Globus pallidus (tissue), 1 donor: ENCODE results near the gene INHBE.
"Not testable (repeated sequence)": the region's sequence is repeated elsewhere in the genome, so short reads cannot be mapped to it uniquely, and the experiment has no call there.

ENCODE experiments used
- DNase-seq: peaks from one replicate; pipeline ENCODE4 v3.0.0-alpha.2; 2015; ENCODE audit warnings: low spot score

Gene INHBE

DNA sequence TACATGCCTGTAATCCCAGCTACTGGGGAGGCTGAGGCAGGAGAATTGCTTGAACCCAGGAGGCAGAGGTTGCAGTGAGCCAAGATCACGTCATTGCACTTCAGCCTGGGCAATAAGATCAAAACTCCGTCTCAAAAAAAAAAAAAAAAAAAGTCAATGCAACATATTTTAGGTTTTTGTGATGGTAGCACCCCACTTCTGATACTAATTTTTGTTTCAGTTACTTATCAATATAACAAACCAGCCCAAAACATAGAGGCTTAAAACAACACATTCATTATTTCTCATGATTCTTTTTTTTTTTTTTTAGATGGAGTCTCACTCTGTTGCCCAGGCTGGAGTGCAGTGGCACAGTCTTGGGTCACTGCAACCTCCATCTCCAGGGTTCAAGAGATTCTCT, 13.7 kb upstream of the INHBE start:
- not testable (repeated sequence) for DNase-seq

DNA sequence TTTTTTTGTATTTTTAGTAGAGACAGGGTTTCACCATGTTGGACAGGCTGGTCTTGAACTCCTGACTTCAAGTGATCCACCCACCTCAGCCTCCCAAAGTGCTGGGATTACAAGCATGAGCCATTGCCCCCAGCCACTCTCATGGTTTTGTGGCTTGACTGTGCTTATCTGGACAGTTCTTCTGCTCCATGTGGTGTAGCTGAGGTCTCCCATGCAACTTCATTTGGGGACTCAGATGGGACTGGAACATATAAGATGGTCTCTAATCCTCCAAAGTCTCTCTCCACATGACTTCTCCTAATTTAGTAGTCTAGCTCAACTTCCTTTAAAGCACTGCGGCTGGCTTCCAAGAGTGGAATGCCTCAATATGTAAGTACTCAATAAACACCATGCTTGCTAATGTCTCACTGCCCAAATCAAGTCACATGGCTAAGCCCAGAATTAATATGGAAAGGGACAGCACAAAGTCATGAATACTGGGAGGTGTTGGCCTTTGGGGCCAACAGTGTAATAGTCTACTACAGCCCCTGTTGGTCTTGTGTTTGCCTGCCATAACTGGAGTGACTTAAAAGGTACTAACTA, 13.2 kb upstream of the INHBE start:
- DNase-seq = no peak

DNA sequence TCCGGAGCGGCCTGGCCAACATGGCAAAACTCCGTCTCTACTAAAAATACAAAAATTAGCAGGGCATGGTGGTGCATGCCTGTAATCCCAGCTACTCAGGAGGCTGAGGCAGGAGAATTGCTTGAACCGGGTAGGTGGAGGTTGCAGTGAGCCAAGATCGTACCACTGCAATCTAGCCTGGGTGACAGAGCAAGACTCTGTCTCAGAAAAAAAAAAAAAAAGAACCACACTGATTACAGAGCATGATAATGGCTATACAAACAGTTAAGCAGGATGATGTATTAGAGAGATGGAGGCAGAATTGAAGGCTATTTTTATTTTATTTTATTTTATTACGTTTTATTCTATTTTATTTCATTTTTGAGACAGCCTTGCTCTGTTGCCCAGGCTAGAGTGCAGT, 10.8 kb upstream of the INHBE start:
- not testable (repeated sequence) for DNase-seq

DNA sequence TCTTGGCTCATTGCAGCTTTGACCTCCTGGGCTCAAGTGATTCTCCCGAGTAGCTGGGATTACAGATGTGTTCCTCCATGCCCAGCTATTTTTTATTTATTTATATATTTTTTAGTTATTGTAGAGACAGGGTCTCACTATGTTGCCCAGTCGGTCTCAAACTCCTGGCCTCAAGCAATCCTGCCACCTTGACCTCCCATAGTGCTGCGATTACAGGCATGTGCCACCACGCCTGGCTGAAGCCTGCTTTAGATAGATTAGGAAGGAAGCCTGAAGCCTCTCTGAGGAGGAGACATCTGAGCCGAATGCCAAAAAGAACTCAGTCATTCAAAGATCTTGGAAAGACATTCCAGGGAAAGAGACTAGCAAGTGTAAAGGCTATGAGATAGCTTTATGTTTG, 10.4 kb upstream of the INHBE start:
- DNase-seq = no peak

DNA sequence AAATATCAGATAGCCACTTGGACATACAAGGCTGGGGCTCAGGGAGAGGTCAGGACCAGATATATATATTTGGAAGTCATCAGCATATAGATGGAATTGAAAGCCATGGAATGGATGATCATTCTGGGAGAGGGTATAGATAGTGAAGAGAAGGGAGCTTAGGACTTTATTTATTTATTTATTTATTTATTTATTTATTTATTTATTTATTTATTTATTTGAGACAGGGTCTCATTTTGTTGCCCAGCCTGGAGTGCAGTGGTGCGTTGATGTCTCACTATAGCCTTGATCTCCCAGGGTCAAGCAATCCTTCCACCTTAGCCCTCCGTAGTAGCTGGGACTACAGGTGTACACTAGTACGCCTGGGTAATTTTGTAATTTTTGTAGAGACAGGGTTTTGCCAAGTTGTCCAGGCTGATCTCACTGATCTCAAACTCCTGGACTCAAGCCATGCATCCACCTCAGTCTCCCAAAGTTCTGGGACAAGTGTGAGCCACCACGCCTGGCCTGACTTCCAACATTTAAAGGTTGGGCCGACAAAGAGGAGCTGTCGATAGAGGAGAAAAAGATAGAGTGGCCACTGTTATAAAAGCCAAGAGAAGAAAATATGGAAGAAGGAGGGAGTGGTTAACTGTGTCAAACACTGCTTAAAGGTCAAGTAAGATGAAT, 8.7 kb upstream of the INHBE start:
- no peak for DNase-seq

DNA sequence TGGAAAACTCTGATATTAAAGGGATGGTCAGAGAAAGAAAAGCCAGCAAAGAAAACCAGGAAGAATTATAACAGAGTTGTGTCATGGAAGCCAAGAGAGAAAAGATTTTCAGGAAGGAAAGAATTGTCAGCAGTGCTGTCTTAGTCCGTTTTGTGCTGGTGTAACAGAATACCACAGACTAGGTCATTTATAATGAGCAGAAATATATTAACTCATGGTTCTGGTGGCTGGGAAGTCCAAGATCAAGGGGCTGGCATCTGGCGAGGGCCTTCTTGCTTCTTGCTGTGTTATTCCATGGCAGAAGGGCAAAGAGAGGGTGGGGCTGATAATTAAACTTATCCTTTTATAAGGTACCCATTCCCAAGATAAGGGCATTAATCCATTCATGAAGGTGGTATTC, 6.4 kb upstream of the INHBE start:
- DNase-seq = no peak

DNA sequence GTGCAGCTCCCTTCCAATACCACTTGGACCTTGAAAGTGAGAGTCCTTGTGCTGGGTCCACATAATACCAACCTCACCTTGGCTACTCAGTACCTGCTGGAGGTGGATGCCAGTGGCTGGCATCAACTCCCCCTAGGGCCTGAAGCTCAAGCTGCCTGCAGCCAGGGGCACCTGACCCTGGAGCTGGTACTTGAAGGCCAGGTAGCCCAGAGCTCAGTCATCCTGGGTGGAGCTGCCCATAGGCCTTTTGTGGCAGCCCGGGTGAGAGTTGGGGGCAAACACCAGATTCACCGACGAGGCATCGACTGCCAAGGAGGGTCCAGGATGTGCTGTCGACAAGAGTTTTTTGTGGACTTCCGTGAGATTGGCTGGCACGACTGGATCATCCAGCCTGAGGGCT, 5.7 kb upstream of the INHBE start:
- DNase-seq = no peak

DNA sequence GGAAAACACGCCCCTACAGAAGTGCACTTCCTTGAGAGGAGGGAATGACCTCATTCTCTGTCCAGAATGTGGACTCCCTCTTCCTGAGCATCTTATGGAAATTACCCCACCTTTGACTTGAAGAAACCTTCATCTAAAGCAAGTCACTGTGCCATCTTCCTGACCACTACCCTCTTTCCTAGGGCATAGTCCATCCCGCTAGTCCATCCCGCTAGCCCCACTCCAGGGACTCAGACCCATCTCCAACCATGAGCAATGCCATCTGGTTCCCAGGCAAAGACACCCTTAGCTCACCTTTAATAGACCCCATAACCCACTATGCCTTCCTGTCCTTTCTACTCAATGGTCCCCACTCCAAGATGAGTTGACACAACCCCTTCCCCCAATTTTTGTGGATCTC, 5.0 kb upstream of the INHBE start:
- no peak for DNase-seq

DNA sequence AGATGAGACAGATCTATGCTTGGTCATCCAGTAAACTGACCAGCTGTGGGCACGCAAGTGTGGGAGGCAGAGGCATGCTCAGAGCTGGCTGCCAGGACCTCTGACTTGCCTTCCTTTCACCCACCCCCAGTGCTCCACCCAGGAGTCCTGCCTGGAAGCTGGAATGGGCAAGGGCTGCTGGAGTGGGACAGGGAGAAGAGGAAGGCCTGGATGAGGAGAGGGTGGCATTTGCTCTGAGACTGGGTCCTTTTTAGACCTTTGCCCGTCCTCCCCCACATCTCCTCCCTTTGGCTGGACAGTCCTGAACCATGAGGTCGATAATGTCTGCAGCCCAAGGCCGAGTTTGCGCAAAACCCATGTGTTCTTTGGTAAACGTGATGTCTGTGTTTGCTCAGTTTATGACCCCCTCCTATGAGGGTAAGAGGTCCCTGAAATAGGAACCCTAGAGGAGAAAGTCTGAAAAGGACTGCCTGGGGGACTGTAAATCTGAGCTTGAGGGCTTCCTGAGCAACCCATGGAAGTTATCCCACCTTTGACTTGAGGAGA, 3.8 kb upstream of the INHBE start:
- DNase-seq = no peak

DNA sequence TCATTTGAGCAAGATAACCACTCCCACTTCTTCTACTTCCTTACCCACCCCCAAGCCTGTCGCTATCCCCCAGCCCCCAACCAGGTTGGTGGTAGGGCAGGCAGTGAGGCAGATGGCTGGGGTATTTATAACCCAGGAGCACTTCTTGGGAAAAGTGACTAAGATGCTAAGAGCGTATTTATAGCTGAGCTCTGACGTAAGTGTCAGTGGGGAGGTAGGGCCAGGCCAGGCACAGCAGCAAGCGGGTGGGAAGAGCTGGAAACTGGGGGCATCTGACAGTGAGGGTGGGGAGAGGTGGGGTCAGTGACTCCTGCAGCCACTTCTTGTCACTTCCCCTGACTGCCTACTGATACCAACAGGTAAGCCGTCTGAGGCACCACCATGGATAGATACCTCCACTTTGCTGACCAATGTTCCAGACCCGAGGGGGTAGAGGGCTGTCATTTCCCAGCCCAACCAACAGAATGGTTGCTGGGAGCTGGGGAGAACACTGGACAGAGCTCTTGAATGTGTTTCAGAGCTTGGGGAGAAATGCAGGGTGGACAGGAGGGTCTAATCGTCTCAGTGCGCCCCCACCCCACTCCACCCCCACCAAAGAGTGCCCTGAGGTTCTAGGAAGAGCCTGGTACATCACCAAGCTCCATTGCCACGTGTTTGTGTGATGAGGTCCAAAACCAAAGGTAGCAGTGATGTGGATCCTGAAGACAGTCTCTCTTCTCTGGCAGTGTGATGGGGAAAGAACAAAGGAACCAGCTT, 2.7 kb upstream of the INHBE start:
- DNase-seq = no peak

DNA sequence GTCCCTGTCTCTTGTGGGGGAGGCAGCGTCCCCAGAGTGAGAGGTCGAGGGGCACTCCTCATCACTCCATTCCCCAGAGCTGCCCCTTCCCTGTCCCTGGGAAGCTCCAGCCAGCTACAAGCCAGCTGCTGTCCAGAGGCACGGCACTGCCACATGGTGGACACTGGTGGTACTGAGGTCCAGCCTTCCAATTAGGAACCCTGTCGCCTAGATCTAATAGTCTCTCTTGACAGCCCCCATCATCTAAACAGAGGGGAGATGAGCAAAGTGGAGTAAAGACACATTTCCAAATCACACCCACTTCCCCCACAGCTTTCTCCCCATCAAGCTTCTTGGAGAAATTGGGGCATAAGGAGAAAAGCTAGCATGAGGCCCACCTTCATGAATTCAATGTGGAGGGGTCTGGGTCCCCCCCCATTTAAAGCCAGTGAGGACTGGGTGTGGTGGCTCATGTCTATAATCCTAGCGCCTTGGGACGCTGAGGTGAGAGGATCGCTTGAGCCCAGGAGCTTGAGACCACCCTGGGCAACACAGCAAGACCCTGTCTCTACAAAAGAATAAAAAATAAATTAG, 2.1 kb upstream of the INHBE start:
- peak; percentile 60 for DNase-seq

DNA sequence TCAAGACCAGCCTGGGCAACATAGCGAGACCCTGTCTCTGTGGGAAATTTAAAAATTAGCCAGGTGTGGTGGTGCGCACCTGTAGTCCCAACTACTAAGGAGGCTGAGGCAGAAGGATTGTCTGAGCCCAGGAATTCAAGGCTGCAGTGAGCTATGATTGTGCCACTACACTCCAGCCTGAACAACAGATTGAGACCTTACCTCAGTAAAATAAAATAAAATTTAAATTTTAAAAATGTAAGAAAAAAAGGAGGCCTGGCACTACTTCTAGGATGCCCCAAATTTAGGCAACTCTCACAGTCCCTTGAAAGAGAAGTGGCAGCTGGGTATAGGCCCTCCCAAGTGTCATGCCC, 918 bp upstream of the INHBE start:
- no peak for DNase-seq

DNA sequence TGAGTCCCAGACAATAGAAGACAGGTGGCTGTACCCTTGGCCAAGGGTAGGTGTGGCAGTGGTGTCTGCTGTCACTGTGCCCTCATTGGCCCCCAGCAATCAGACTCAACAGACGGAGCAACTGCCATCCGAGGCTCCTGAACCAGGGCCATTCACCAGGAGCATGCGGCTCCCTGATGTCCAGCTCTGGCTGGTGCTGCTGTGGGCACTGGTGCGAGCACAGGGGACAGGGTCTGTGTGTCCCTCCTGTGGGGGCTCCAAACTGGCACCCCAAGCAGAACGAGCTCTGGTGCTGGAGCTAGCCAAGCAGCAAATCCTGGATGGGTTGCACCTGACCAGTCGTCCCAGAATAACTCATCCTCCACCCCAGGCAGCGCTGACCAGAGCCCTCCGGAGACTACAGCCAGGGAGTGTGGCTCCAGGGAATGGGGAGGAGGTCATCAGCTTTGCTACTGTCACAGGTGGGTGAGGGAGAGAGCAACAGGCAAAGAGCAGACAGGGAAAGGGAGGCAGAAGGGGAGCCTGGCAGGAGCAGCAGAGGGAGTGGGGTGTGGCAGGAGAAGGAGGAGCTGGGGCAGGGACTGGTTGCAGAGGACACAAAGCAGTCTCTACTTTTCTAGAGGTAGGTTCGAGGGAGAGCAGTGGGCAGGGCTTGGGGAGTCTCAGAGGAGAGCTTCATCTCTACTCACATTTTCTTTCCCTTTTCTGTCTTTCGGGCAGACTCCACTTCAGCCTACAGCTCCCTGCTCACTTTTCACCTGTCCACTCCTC, 452 bp downstream of the INHBE start:
- DNase-seq = no peak

DNA sequence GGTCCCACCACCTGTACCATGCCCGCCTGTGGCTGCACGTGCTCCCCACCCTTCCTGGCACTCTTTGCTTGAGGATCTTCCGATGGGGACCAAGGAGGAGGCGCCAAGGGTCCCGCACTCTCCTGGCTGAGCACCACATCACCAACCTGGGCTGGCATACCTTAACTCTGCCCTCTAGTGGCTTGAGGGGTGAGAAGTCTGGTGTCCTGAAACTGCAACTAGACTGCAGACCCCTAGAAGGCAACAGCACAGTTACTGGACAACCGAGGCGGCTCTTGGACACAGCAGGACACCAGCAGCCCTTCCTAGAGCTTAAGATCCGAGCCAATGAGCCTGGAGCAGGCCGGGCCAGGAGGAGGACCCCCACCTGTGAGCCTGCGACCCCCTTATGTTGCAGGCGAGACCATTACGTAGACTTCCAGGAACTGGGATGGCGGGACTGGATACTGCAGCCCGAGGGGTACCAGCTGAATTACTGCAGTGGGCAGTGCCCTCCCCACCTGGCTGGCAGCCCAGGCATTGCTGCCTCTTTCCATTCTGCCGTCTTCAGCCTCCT, 1.1 kb downstream of the INHBE start:
- DNase-seq = no peak

DNA sequence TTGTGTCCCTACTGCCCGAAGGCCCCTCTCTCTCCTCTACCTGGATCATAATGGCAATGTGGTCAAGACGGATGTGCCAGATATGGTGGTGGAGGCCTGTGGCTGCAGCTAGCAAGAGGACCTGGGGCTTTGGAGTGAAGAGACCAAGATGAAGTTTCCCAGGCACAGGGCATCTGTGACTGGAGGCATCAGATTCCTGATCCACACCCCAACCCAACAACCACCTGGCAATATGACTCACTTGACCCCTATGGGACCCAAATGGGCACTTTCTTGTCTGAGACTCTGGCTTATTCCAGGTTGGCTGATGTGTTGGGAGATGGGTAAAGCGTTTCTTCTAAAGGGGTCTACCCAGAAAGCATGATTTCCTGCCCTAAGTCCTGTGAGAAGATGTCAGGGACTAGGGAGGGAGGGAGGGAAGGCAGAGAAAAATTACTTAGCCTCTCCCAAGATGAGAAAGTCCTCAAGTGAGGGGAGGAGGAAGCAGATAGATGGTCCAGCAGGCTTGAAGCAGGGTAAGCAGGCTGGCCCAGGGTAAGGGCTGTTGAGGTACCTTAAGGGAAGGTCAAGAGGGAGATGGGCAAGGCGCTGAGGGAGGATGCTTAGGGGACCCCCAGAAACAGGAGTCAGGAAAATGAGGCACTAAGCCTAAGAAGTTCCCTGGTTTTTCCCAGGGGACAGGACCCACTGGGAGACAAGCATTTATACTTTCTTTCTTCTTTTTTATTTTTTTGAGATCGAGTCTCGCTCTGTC, 1.8 kb downstream of the INHBE start:
- no peak for DNase-seq

DNA sequence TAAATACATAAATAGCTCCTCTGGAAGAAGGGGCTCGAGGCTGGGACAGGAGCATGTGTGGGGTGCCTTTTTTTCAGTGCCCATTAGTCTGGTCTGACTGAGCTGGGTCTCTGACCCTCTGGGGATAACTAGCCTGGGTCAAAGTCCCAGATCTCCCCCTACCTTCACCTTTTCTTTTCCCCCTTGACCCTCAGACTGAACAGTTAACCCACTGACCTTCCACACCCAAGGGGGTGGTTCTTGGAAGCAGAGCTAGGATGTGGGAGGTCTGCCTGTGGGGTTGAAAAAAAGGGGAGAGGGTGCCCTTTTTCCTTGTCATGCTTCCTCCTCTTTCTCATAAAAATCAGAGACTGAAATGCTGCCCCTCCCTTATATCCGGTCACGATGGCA, 3.6 kb downstream of the INHBE start:
- DNase-seq = no peak

DNA sequence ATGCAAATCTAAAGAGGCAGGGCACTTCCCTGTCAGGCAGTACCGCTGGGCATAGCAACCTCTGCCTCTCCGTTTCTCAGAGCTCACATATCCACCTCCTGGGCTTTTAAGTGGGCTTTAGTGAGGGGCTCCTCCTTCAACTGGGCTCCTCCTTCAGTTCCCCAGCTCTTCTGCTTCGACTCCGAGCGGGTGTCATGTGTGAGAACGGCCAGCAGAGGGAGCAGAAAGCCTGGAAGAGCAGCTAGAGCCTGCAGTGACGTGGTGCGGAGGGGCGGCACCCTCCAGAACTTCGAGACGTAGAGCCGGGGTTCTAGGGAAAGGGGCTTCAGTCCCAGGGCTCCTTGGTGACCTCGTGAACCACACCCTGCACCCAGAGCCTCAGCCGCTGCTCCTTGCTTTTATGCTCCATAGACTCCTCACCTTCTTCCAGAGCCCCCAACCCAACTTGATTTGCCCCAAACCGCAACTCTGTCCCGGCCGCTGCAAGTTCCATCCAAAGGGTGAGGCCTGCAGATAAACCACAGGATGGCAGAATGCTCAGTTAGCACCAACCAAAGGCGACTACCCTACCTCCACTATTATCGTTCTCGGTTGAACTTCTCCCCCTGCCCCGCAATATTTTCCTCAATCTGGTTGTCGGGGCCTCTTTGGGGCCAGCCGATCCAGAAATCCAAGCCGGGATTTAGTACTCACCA, 4.1 kb downstream of the INHBE start:
- DNase-seq = peak; percentile 93

DNA sequence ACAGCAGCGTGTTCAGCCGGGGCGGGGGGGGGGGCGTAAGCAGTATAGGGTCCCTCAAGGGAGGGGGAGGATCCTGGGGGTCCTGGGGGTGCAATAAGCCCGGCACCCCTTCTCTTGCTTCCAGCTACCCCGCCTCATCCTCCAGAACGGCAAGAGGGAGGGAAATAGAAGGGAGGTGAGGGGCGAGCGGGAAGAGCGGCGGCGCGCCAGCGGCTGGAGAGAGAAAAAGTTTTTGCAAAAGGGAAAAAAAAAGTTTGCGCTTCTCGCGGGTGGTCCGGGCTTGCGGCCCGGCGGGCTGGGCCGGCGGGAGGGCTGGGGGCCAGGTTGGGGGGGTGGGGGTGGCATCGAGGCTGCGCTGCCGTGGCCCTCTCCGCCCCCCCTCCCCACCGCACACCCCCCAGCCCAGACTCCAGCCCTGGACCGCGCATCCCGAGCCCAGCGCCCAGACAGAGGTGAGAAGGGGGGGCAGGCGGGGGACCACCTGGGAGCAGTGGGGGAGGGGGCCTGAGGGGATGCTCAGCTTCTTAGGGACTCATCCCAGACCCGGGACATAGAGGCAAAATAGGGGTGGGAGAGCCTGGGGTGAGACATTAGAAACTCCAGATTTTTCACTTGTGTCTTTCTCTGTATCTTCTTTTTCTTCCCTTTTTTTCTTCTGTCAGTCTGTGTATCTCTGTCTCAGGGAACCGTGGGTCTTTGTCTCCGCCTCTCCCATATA, 4.8 kb downstream of the INHBE start, which contains the start of gene GLI1:
Gene GLI1, plus strand, starts transcription at position 36 of the 718 bp plus-strand sequence. CDS start 3,907 bp downstream, outside the sequence.
- DNase-seq = peak; percentile 33

DNA sequence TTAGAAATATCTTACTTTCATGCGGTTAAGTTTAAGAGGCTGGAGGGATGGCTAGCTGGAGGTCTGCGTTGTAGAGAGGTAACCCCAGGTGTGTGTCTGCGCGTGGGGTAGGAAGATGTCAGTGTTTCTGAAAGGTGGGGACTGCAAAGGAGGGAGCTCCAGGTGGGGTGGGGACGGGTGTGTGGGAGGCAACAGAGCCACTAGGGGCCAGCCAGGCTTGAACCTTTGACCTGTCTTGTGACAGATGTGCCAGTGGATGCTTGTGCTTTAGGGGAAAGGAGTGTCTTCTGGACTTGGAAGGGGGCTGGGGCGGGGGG, 5.3 kb downstream of the INHBE start:
- DNase-seq = no peak

DNA sequence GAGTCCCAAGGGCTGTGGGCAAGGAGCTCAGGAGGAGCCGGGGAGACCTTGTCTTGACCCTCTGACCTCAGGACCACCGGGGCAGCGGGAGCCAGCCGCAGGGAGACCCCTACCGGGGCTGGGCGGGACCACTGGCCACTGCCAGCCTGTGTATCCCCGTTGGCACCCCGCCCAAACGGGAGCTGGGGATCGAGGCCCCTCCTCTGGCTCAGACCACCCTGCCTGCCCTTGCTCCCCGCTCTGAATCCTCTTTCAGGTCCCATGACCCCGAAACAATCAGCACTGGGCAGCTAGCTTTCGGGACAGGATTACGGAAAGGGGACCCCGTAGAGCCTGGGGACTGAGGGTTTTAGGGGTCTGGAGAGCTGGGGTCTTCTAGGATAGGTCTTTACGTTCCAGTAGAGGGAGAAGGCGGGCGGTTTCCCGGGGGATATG, 5.8 kb downstream of the INHBE start:
- no peak for DNase-seq
